ENCODE data around the gene WDR19. TPM values are rescaled to one million over a fixed set of nuclear protein-coding genes. Genes with fewer than 3 reads are reported as not detected.

The WDR19 gene
- total RNA-seq, 1 experiment from 2014 or later: 23.3 TPM

DNA sequence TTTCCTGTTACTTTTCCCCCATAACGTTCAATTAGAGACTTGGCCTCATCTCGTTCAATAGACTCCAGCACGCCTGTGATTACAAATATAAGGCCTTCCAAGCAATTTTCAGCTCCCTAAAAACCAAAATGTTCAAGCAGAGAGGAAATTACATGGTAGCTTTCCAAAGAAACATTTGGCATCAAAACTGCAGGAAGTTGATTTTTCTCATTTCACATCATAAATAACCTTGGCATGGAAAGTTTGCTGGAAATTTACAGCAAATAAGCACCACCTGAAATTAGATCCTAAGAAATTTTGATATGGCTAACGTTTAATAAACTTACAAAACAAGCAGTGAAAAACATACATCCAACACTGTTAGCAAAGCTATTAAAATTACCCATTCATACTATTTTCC is 130.5 kb downstream of the WDR19 start:
- Histone ChIP-seq H2BK5ac (ENCODE audit: insufficient read length, low read length) (no peak overlapping the region), H3K9ac (ENCODE audit: extremely low read depth, insufficient read length, low read length) (no peak overlapping the region), H3K27me3 (ENCODE audit: insufficient read depth, low read length) (no peaks in the 10 kb centered on the region), H2BK20ac (ENCODE audit: low read depth, low read length, poor library complexity, severe bottlenecking) (no peak overlapping the region), H3K4me1 (ENCODE audit: insufficient read depth, low read length) (no peaks in the 10 kb centered on the region), H3K79me2 (ENCODE audit: insufficient read depth, low read length) (no peaks in the 10 kb centered on the region), H3K23me2 (ENCODE audit: insufficient read length, low read depth, low read length, poor library complexity, severe bottlenecking) (no peaks in the 10 kb centered on the region), H3K79me1 (ENCODE audit: insufficient read depth, low read depth, low read length, poor library complexity, severe bottlenecking) (no peaks in the 10 kb centered on the region), H3K27ac (ENCODE audit: insufficient read length, low read depth, low read length) (no peak overlapping the region), H4K5ac (ENCODE audit: insufficient read length, low read depth, low read length) (no peak overlapping the region), H4K20me1 (ENCODE audit: control insufficient read depth, insufficient read depth, insufficient read length) (no peaks in the 10 kb centered on the region), H2AK5ac (ENCODE audit: insufficient read length, low read length) (no peak overlapping the region), H2BK15ac (ENCODE audit: low read depth, low read length) (no peak overlapping the region), H3K4ac (ENCODE audit: low read depth, low read length) (no peak overlapping the region), H3K56ac (ENCODE audit: insufficient read length, low read depth, low read length) (no peak overlapping the region), H3T11ph (ENCODE audit: low read length) (no peak overlapping the region), H3K14ac (ENCODE audit: insufficient read depth, low read length) (no peak overlapping the region), H3K9me3 (ENCODE audit: control insufficient read depth, low read depth, low read length) (no peaks in the 10 kb centered on the region), H3K4me2 (ENCODE audit: insufficient read depth, insufficient read length, low read length) (no peak overlapping the region), H3K23ac (ENCODE audit: insufficient read length, low read depth, low read length) (no peak overlapping the region), H4K8ac (replicated peaks; ENCODE audit: insufficient read length, low read depth, low read length) (no peak overlapping the region), H2AFZ (ENCODE audit: low read length) (no peak overlapping the region), H3K18ac (ENCODE audit: insufficient read length, low read depth, low read length) (no peak overlapping the region), H4K91ac (ENCODE audit: insufficient read length, low read depth, low read length) (no peak overlapping the region), H2BK120ac (ENCODE audit: low read depth, low read length, poor library complexity, severe bottlenecking) (no peak overlapping the region), H2BK12ac (ENCODE audit: insufficient read length, low read depth, low read length) (no peak overlapping the region)
- no peak for TF ChIP-seq CTCF (conservative IDR thresholded peaks at IDR 0.05)
- no peak for DNase-seq
- Mint-ChIP-seq H3K4me1 (no peaks in the 10 kb centered on the region), H3K36me3 (ENCODE audit: insufficient read depth in 1 of 3, low read depth in 3 of 3) (peaks cover 9 to 48% (median 44%) of the 10 kb centered on the region in 3 experiments; a peak in 6 of 7 replicates), H3K27ac (no peak overlapping the region), H3K9me3 (no peaks in the 10 kb centered on the region), H3K4me3 (no peak overlapping the region), H3K27me3 (ENCODE audit: low read depth) (no peaks in the 10 kb centered on the region)
- no CpG with 5 or more reads among the region's 4 CpGs for WGBS (ENCODE audit: extremely low coverage, insufficient read length, low lambda C conversion rate)
